ENCODE data around the gene TRAM2.

Gene TRAM2

DNA sequence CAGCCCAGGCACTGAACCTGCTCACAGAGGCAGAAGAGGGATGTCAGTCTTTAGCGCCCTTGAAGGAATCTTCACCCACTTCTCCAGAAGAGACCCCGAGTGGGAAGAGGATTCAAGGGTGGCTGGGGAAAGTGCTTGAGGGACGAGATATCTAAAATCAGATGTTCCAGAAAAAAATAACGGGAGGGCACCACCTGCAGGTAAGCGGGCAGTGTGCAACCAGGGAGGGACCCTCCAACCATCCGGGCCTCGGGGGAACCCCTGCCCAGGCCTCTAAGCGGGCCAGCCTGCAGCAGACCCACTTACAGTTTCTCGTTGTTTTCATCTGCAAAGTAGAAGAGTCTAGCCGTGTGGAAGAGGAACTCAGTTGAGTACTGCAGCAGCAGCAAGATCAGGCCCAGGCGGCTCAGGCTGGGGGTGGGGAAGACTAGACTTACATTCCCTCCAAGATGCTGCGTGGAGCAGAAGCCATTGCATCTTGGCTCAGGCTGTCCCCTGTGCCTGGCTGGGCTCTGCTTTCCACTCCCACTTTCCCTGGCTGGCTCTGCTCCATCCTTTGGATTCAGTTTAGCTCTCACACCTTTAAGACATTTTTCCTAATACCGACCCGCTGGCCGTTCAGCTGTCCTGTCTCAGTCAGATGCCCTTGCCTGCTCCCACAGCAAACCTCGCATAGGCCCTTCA is 71.0 kb downstream of the TRAM2 start:
- no peak for DNase-seq

DNA sequence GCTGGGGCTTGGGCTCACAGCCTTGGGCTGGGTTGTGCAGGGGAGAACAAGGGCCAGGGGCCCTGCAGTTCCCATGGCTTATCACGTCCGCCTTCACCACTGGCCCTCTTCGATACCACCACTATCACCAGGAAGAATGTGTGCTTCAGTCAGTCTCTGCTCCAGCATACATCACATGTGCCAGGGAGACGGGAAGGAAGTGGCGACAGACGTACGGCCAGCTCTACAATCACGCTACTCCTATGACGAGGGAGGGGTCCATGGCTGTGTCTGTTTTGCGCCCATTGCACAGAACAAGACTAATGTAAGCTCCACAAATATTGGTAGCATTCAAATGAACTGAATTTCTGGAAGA is 72.1 kb downstream of the TRAM2 start:
- DNase-seq = no peak

DNA sequence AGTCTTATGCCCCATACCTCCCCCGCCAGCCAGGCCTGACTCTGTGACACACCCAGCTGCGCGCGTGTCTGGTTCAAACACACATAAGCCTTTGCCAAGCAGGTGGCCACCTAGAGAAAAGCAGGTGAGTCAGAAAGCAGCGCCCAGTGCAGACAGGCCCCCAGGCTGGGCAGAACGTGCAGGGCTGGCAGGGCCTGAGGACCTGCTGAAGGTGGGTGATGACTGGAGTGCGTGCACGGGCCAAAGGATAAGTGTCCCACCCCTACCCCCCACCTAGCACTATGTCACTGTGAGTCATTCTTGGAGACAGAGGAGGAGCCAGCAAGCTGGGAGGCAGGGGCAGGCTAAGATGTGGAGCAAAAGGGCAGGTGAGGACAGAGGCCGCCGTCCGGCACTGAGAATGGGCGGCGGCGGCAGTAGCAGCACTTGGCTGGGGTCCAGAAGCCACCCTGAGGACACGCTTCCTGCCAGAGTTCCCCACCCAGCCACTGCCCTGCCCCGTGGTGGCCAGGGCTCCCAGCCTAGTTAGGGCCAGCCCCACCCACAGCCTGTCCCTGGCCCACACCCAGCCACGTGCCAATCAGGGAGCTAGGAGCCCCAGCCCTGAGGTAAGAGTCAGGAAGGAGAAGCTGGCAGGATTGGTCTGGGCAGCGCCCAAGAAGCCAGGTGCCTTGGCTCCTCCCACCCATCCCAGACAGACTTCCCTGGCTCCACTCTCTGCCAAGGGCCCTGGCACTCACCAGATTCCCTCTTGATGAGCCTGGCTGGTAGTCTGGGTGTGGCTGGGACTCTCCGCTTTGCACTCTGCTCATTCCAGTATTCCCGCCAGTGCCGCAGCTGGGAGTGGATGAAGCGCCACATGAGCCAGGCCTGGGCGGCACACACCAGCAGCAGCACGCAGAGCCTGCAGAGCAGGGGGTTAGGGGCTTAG is 72.7 kb downstream of the TRAM2 start:
- DNase-seq = no peak

DNA sequence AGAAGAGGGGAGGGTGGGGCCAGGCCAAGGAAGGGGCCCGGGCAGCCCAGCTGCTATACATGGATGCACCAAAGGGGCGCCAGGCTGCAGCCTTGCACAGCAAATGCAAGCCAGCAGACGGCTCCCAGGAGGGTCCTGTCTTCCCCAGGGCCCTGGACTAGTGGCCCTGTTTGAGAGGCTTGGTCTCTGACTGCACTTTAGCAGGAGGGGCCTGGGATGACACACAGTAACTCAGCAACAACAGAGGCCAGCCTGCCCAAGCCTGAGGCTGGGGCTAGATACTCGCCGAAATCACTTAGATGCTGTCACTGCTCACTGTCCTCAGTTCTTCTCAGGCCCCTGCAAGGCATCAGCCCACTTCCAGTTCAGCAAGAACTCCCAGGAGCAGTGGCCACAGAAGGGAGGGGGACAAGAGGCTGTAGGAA is 73.5 kb downstream of the TRAM2 start:
- no peak for DNase-seq

DNA sequence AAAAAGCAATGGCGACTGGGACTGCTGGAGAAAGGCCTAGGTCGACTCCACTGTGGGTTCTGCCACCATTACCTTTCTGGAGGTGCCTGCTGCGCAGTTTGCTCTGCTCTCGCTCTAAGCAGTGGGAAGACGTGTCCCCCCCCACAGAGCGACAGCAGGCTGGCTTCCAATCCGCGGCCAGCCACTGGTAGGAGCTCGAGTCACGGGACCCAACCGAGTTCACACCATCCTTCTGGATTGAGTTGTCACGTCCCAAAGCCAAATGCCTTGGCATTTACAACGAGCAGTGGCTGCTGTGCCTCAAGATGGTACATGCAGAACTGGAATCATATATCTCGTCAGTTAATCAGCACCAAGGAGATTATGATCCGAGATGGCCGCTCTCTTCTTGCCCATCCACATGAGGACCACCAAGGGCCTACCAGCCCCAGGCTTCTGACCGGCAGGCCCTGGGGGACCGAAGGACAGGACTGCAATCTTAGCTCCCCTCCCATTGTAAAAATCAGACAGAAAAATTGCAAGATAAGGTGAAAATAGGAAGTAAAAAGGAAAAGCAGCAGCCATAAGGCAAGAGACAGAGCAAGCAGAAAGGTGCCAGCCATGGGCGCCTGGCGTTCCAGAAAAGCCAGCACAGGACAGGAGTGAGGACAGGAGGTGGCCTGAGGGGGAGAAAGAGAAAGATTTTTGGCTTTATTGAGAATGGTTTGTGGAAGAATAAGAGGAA is 74.4 kb downstream of the TRAM2 start:
- no peak for DNase-seq

DNA sequence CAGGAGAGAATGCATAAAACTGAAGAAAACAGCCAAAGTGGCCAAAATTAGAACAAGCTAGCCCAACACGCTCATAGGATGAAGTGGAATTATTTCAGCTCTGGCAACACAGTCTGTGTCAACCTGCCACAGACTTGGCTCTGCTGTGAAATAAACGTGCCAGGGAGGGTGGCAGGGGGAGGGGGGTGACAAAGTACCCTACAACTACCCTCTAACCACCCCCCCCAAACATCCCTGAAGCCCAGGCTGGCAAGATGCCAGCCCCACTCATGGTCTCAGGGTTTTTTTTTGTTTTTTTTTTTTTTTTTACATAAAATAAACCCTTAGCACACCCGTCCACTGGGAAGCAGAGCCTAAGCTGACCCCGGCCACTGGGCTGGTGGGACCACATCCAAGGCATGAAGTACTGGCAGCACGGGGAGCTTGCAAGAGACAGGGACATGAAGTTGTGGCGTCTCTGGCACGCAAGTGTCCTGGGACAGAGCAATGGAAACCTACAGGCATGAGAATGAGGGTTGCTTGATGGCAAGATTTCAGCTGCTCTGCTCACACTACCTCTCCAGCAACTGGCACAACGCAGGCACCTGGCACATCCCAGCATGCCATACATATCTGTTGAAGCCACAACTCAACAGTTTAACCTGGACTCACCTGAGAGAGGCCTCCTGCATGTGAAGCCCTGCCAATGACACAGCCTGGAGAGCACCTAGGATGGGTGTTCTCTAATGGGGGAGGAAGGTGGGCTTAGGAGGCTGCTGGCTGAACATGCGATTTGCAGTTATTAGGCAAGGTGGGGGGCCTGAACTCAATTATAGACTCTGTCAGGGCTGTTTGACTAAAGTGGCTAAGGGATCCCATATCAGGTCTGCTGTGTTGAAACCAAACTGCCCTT is 76.4 kb downstream of the TRAM2 start:
- DNase-seq = no peak

DNA sequence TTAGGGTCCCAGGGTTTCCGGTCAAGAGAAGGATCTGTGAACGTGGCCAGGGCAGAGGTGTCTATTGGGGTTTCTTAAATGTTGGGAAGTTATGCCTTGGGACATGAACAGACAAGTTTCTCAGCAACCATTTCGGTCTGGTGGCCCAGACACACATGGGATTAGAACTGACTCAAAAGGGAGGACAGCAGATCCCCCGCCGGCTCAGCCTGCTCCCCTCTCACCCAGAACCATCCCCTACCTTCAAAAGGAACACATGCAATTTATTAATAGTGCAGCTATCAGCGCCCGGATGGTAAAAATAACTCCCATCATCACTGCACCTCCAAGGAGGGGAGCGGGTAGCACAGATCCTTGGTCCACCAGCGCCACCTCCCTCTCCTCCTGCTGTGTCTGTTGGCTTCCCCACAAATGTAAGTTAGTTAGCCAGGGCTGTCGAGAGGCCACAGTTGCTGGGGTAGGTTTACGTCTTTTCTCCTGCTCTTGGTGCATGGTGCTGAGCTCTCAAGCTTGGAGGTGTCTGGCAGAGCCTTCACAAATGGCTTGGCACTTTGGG is 77.1 kb downstream of the TRAM2 start:
- DNase-seq = no peak

DNA sequence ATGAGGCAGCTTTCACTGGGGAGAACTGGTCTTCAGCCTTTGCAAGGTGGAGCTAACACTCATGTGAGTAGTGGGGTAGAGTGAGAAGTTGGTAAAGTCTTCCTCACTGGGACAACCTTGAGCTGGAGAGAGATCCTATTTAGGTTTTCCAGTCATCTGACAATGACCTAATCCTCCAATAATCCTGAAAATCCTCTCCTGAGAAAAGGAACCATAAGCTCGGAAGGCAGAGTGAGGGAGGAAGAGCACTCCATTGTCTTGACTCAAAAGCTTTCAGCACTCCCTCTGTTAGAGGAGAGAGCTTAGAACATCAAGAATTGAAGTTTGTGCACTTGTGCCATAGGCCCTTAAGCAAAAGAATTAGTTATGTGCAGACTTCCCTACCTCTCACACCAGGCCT is 77.8 kb downstream of the TRAM2 start:
- no peak for DNase-seq

DNA sequence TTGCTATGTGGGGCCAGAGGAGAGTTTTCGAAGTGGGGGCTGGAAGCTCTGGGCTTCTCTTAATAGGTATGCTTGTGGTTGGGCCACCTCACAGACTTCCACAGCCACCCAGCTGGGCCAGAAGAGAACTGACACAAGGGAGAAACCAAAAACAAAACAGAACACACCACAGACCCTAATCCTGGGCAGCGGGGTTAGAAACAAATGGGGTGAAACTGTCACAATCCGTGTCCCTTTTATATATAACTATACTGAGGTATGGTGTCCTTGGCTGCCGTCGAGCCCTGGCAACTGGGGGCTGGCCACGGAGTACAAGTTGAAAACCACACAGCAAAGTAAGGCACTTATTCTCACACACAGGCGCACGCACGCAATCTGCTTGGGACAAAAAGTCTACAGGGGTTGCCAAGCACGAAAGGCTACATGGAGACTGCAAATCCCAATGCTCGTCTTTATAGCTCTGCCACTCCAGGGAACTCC is 78.3 kb downstream of the TRAM2 start:
- DNase-seq = no peak

DNA sequence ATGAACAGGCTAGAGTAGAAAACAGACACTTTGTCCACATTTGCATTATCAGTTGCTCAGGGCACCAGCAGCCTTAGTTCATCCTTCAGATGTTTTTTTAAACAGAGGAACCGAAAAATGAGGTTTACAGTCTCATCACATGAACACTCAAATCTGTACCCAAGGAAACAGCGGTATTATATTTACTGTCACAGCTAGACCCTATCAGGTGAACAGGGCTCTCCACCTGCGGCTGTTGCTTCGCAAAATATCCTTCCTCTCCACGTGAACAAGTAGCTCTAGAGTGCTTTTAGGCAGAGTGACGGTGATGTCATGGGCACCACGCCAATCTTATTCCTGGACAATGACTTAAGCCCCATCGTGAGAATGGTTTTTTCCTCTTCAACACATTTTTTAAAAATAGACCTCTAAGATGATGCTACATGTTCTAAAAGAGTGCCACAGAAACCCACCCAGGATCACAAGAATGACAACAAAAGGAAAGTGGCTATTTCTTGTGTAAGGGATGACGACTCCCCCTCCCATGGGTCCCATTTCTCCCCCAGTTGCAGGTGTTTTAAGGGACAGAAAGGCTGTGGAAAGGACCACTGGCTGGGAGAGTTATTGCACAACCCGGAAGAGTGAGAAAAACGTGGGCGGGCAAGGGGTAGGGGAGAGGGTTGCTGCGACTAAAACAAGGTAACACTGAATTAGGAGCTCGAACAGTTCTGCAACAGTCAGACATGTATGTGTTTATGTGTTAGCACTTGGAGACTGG is 79.0 kb downstream of the TRAM2 start:
- DNase-seq = no peak

DNA sequence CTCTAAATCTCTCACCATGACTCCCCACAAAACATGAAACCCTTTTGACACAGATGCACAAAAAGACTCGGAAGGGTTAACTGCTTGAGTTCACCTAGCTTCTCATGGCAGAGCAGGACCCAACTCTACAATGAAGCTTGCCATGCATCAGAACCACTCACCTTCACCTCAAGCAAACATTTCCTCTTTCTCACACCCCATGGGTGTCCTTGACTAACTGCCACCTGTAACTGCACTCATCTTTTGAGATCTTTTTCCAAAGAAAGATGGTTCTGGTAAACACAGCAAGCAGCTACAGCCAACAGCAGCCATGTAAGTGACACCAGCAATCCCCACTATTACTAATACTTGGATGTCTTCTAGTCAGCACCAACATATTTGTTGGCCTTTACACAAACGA is 80.2 kb downstream of the TRAM2 start:
- DNase-seq = no peak

DNA sequence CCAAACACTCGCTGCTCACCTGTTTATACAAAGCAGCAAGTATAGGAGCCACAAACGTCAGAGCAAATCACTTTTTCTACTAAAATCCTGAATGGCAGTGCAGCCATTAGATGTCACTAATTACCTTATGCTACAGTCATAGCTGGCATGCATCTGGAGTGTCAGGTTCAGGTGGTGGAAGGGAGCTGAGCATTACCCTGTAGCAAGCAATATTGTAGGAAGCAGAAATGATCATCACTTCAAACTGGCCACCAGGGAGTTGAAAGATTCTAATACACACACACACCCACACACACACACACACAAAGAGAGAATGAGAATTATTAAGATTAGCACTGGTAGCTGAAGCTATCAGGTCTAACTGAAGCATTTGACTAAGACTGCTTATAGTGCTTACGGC is 80.9 kb downstream of the TRAM2 start:
- DNase-seq = no peak

DNA sequence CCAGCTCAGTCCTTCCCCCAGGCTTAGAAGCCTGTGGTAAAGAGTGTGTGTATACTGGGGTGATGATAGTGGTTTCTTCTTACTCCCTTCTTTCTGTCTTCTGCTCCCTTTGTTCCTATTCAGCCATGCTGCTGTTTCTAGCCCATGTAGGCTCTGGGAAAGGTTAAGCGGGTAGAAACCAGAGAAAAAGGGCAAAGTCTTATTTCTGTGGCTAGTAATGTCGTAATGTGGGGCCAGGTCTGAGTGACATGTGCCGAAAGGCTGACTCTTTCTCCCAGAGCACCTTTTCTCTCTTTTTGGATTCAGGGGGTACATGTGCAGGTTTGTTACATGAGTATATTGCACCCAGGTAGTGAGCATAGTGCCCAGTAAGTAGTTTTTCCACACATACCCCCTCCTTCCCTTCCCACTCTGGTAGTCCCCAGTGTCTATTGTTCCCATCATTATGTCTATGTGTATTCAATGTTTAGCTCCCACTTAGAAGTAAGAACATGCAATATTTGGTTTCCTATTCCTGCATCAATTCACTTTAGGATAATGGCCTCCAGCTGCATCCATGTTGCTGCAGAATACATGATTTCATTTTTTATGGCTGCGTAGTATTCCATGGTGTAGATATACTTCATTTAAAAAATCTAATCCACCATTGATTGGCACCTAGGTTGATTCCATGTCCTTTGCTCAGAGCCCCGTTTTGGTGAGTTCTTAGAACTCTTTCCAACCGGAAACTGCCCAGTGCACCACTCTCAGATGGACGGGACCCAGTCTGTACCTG is 82.4 kb downstream of the TRAM2 start:
- no peak for DNase-seq

DNA sequence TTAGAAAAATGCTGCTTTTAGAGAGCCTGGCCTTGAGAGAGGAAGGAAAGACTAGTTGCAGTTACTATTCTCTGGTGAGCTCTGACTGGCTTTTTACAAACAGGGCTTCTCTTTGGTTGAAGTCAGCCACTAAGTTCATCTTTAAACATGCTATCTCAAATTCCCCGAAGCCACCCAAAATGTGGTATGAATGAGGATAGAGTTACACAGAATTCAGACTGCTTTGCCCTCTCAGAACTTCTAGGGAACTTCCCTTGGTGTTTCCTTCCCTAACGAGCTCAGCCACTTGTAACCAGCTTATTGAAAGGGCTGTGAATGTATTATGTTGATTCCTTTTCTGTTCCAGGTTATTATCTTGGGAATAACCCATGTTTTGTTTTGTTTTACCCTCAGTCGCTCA is 83.2 kb downstream of the TRAM2 start:
- no peak for DNase-seq

DNA sequence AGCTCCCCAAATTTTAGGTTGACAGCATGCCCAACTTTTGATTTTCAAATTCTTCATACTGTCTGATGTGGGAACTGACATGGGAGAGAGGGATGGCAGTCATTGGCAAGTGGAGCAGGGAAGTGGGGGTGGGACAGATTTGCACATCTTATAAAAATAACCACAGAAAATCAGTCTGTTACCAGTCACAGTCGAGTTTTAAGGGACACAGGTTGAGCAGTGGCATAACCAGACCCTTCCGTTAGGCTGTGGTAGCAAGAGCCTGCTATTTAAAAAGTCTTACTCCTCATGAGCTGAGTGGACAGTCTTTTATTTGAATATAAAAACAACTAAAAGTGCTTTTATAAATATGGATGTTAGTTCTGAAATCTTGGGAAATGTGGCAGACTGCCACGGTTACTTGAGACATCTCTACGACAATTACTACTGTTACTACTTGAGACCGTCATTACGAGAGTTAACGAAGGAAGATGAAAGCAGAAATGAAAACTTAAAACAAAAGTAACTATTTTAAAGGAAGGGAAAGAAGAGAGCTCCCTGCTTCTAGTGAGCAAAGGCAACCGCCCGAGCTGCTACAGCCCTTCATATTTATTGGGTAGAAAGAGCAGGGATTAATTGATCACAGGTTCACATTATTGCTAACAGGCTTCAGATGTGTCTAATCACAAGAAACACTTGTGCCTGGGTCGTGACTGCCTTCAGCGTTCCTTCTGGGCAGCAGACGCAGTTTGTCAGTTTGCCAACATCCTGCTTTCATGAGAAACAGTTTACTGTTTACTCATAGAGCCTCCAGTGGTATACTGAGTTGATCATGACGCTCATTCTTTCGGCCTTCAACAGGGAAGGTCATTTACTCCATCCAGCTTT is 85.4 kb downstream of the TRAM2 start:
- DNase-seq = no peak

DNA sequence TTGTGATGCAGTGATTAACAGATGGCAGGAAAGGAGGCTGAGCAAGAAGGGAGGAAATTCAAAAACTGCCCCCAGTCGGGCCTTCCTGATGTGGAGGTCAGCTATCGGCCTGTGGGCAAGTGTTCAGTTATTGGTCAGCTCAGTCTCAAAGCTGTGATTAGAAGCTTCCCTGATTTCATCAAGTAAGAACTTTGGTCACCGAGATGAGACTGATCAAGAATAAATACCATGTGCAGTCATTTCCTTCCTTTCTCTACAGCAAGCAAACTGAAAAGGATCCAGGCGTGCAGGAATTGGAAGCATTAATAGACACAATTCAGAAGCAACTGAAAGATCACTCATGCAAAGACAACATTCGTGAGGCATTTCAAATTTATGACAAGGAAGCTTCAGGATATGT is 87.0 kb downstream of the TRAM2 start:
- no peak for DNase-seq

DNA sequence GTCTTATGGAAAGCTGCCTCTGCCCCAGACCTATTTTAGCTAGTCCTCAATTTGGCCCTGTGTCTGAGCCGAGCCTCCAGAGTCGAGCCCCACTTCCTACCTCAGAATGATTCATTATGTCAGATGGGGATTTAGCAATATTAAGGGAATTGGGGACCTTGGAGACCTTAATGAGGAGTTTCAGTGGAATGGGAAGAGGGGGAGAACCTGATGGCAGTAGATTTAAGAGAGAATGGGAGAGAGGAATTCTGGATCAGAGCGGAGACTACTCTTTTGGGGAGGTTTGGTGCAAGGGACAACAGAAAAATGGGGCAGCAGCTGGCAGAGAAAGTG is 93.2 kb downstream of the TRAM2 start:
- DNase-seq = no peak

DNA sequence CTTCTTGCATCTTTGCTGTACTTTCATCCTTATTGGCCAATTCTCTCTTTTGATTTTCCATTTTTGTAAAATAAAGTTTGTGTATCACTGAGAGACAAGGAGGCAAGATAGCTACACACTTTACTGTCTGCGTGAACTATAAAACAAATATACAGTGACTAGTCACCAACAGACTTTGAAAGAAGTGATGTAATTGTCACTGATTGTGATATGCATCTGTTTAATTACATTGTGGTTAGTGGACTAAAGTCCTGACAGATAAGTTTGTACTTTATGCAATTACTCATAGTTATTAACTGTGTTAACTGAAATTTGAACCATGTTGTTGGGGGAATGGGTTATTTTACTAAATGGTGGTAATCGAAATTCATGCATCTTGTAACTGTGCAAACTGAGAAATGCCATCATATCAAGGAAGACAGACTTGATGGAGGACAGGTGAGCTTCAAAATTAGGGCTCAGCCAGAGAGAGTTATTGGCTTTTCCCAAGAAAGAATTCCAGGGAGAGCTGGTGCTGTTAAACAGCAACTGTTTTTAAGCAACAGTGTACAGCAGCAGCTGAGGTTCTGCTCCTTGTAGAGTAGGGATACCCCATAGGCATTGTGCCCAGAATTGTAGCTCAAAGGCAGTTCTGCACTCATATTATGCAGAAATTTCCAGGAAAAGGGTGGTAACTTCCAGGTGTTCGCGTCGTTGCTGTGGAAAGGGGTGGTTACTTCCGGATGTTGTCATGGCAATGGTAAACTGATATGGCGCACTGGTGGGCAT is 93.8 kb downstream of the TRAM2 start:
- no peak for DNase-seq

DNA sequence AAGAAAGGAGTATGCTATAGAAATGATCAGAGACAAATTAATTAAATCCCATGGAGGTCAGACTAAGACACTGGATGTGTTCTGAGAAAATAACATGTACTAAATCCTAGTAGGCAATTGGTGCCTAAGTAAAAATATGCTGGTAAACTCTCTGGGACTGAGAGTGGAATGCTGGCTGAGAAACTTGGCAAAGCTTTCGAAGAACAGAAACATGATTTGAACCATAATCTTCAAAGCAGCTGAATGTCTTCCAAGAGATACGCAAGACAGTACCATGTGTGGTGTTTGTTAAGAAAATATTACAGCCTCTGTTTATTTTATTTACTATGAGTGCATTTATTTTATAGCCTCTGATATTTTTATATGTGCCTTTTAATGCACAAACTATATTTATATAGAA is 101.6 kb downstream of the TRAM2 start:
- DNase-seq = no peak

All from activated CD8-positive, alpha-beta memory T cell treated with anti-CD3 and anti-CD28 coated beads, Interleukin-2, amount 50 U/mL, for 4 hours (primary cell).